GM21390 (cell line): ENCODE results near the gene EPHB1.

Experiments
- ATAC-seq: cut with Tn5 transposase; IDR thresholded peaks from one replicate; pipeline ENCODE4 v1.9.1; 2021; ENCODE audit not compliant: unreplicated experiment

EPHB1 gene

GRCh38 chr3:134904776-134905646, 110.0 kb downstream of the EPHB1 start:
- peak; percentile 16 for ATAC-seq

GRCh38 chr3:134905647-134905935, 110.5 kb downstream of the EPHB1 start:
- no peak for ATAC-seq

- ATAC-seq: no peak
These were observed 113.2 kb downstream of the EPHB1 start for GRCh38 chr3:134908271-134908670.

- ATAC-seq: no peak
These were observed 115.0 kb downstream of the EPHB1 start for GRCh38 chr3:134910026-134910425.

GRCh38 chr3:134911586-134912548, 116.8 kb downstream of the EPHB1 start:
- no peak for ATAC-seq

- no peak for ATAC-seq
These were observed 121.4 kb downstream of the EPHB1 start for GRCh38 chr3:134916276-134916961.

- ATAC-seq: no peak
These were observed 122.6 kb downstream of the EPHB1 start for GRCh38 chr3:134917631-134918030.

GRCh38 chr3:134918441-134918840, 123.4 kb downstream of the EPHB1 start:
- peak; percentile 97 for ATAC-seq

GRCh38 chr3:134922101-134922500, 127.0 kb downstream of the EPHB1 start:
- no peak for ATAC-seq

- ATAC-seq: no peak
These were observed 127.8 kb downstream of the EPHB1 start for GRCh38 chr3:134922866-134923265.

- no peak for ATAC-seq
These were observed 128.2 kb downstream of the EPHB1 start for GRCh38 chr3:134923286-134923685.

GRCh38 chr3:134927599-134927998, 132.5 kb downstream of the EPHB1 start:
- ATAC-seq: no peak

- ATAC-seq: no peak
These were observed 133.3 kb downstream of the EPHB1 start for GRCh38 chr3:134928392-134928791.

- ATAC-seq: no peak
These were observed 133.8 kb downstream of the EPHB1 start for GRCh38 chr3:134928819-134929218.

- ATAC-seq: no peak
These were observed 134.9 kb downstream of the EPHB1 start for GRCh38 chr3:134929976-134930375.

- no peak for ATAC-seq
These were observed 136.2 kb downstream of the EPHB1 start for GRCh38 chr3:134931045-134931785.

- no peak for ATAC-seq
These were observed 137.0 kb downstream of the EPHB1 start for GRCh38 chr3:134932035-134932434.

- no peak for ATAC-seq
These were observed 138.9 kb downstream of the EPHB1 start for GRCh38 chr3:134933997-134934396.

- no peak for ATAC-seq
These were observed 139.9 kb downstream of the EPHB1 start for GRCh38 chr3:134934933-134935332.

- ATAC-seq: no peak
These were observed 142.4 kb downstream of the EPHB1 start for GRCh38 chr3:134937256-134938028.
